Ishikawa (cell line): ENCODE data around the gene RIT1.

Source experiments
- EP300 ChIP-seq: IDR thresholded peaks from 2 replicates; pipeline ENCODE4 v1.6.1; 2012; ENCODE audit warnings: borderline replicate concordance
- RAD21 ChIP-seq: IDR thresholded peaks from 2 replicates; pipeline ENCODE4 v1.6.1; 2012; ENCODE audit warnings: low read depth
- TAF1 ChIP-seq: IDR thresholded peaks from 2 replicates; pipeline ENCODE4 v1.6.1; 2012; ENCODE audit warnings: low read depth, mild to moderate bottlenecking
- YY1 ChIP-seq: IDR thresholded peaks from 2 replicates; pipeline ENCODE4 v1.6.1; 2012; ENCODE audit warnings: low read depth

GRCh38 chr1:155893389-155894142 lies 17.6 kb downstream of the RIT1 start:
- no peak for TF ChIP-seq RAD21
- no peak for TF ChIP-seq TAF1
- TF ChIP-seq EP300, result no peak
- no peak for TF ChIP-seq YY1
